Stimulated activated CD4-positive, alpha-beta T cell treated with anti-CD3 and anti-CD28 coated beads, Interleukin-4, amount 100 ng/mL, for 24 hours (primary cell): ENCODE results near the gene RASA3.
A peak's percentile ranks its signal among the peaks of the same experiment; 100 is the strongest.
"Not testable (repeated sequence)": the region's sequence is repeated elsewhere in the genome, so short reads cannot be mapped to it uniquely, and the experiment has no call there.

Source experiments
- DNase-seq: peaks from one replicate; pipeline ENCODE4 v3.0.0-alpha.2; 2020

The RASA3 gene

DNA sequence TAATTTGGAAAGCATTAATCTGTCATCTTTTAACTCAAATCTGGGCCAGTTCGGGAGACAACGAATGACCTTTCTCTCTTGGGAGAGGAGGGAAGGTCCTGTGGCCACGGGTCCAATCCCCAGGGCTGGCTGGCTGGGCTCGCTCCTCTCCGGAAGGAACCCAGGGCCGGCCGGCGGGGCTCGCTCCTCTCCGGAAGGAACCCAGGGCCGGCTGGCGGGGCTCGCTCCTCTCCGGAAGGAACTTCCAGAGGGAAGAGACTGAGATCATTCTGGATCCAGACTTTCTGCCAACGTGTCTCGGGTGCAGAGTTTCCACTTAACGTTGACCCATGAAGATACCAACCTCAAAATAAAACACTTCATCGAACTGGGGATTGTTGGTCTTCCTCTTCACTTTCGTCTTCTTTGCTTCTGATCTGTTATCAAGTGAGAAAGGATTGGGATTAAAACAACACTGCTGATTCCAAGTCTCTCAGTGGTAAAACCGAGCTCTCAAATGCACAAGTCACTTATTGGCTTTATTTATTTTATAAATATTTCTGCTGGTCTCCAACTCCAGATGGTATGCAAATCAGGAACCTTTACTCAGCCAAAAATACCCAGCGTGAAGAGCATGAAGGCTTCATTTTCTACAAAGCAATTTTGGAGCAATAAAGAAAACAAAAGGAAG is 105.2 kb downstream of the RASA3 start:
- DNase-seq: no peak

DNA sequence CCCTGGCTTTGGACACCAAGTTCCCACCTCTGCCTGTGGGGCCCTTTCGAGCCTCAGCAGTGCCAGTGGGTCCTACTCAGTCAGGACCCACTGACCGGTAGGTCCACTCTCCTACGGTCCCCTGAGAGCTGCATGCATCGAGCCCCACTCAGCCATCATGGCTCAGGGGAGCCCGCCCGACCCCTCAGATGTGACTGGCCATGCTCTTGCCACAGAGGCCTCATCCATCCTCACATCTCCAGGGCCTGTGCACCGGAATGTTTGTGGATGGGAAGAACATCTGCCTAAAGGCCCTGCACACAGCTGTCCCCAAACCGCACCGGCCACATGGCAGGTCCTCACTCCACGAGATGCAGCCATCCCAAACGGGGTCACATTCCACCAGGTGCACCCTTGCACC is 105.9 kb downstream of the RASA3 start:
- DNase-seq: no peak

DNA sequence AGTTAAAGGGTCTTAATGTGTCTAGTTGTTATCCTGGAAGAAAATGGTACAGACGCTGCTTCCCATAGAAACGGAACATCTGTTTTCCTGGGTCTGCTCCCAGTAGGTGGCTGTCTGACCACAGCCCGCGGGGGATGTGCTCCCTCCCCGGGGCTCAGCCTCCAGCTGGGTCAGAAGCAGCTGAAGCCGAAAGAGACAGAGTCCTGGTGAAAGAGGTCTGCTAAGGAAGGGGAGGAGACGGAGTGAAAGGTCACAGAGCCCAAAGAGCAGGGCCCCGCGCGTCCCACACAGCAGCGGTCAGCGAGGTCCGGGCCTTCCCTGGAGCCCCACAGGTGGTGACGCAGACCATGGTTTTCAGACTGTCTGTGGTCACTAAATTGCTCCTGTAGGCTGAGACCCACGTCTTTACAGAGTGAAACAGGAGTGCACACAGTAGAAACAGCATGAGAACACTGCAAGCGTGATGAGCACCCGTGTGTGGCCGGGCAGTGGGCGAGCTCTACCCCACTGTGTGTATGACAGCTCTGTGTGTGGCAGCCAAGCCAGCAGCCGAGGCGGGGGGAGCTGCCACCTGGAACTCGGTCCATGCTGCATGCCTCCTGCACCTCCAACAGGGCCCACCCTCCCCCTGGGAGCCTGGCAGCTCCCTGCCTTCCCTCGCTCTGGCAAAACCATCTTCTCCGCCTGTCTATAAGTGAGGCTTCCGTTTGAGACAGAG is 106.5 kb downstream of the RASA3 start:
- DNase-seq: no peak

- no peak for DNase-seq
Observed at GRCh38 chr13:114025405-114025713, 107.1 kb downstream of the RASA3 start.

DNA sequence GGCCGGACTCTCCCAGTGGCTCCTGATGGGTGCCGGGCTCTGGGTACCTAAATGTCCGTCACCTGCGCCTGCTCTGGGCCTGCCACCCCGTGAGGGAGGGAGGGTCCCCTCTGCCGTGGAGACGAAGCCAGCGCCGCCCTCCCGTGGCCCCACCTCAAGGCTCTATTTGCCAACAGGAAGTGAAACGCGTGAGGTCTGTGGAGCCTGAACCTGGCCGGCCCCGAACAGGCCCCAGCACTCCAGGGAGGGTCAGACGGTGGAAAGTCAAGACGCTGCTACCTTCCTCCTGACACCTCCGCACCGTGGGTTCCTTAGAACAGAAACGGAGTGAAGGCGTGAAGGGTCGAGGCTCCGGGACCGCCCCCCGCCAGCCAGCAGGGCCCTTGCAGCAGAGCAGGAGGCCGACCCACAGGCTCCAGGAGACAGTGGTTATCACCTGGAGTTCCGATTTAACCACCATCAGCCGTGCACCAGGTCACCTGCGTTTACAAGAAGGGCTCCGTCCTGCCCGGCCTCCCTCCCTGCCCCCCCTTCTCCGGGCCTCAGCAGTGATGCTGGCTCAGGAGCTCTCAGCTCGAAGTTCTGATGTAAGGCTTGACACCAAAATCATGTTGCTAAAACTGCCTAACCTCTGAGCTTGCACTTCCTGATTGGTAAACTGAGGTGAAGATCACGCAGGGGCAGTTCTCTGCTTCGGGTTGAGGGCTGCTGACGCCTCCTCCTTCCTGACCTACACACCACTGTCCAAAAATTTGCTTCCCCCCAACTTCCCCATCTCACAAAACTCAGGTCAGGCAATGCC is 107.6 kb downstream of the RASA3 start:
- DNase-seq: no peak

- DNase-seq: no peak
Observed at GRCh38 chr13:114023716-114024602, 108.5 kb downstream of the RASA3 start.

DNA sequence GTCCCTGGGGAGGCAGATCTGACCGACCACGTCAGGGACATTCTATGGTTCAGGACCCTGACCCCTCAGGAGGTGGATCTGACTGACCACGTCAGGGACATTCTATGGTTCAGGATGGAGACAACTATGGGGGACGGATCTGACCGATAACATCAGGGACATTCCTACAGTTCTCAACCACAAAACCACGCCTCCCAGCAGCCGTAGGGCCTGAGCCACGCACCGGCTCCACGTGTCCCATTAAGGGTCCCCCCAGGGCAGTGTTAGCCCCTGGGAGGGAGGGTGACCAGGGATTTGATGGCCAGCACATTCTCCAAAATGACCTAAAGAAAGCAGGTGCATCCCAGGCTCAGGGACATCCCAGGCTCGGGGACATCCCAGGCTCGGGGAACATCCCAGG is 109.5 kb downstream of the RASA3 start:
- no peak for DNase-seq

DNA sequence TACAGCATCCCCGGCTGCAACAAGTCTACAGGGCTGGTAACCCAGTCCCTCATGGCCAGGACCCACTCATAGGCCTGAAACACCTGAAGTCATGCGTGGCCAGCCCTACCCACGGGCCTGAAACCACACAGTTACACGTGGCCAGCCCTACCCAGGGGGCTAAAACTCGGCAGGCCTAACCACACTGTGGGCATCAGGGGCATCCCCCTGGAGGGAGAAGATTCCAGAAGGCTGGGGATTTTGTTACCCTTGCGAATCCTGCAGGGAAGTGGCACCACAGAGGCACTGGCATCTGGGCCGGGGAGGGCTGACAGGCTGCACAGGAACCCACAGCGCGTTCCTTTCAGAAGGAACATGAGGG is 110.1 kb downstream of the RASA3 start:
- no peak for DNase-seq

- no peak for DNase-seq
Observed at GRCh38 chr13:114021464-114022308, 110.7 kb downstream of the RASA3 start.

GRCh38 chr13:114020750-114021463 is 111.5 kb downstream of the RASA3 start:
- DNase-seq: no peak

DNA sequence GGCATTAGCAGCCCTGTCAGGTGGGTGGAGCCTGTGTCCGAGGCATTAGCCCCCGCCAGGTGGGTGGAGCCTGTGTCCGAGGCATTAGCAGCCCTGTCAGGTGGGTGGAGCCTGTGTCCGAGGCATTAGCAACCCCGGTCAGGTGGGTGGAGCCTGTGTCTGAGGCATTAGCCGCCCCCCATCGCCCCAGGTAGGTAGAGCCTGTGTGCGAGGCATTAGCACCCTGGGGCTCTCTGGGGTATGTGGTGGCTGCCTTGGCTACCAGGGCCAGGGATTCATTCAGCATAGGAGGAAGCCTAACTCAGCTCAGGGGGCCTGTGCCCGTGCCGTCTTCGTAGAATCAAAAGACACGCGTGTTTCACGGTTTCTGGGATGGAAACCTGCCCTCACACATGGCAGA is 112.3 kb downstream of the RASA3 start:
- not testable (repeated sequence) for DNase-seq

GRCh38 chr13:114019367-114019766 is 113.1 kb downstream of the RASA3 start:
- peak; percentile 49 for DNase-seq

- DNase-seq: no peak
Observed at GRCh38 chr13:114018461-114019055, 113.9 kb downstream of the RASA3 start.

DNA sequence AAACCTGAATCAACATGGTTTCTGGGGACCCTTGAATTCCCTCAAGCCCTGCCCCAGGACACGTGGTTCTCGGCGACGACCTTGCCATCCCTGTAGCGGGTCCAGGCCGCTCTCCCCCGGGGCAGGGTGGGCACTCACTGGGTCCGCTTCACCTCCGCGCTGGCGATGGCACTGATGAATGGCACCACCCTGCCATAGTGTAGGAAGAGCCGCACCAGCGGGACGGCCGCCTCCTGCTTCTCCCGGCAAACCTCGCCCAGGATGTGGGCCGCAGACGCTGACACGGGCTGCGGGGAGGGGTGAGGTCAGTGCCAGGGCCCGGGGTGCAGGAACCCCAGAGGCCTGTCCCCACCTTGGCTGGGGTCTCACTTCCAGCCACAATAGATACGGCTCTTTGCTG is 114.5 kb downstream of the RASA3 start:
- DNase-seq: no peak

DNA sequence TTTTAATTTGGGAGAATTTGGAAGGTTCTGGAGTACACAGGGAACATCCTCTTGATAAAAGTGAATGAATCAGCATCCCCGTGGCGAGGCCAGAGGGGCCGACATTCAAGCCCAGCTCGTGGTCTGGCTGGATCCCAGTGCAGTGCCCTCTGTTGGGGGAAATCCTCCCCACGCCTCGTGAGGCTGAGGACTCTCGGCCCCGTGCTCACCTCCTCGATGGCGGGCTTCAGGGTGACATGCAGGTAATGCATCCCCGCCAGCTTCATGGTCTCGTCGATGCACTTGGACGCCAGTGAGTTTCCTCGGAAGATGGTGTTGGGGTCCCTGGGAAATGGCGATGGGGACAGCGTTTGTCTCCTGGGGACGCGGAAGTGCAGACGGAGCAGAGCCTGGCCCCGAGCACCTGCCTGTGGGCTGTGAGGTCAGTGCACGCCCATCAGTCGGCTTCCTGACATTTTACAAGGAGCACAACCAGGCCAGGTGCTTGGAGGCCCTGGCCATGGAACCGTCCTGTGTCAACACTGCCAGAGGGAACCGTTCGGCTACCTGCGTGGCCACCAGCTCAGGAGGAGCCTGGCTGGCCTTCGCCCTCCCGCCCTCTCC is 115.3 kb downstream of the RASA3 start:
- no peak for DNase-seq

DNA sequence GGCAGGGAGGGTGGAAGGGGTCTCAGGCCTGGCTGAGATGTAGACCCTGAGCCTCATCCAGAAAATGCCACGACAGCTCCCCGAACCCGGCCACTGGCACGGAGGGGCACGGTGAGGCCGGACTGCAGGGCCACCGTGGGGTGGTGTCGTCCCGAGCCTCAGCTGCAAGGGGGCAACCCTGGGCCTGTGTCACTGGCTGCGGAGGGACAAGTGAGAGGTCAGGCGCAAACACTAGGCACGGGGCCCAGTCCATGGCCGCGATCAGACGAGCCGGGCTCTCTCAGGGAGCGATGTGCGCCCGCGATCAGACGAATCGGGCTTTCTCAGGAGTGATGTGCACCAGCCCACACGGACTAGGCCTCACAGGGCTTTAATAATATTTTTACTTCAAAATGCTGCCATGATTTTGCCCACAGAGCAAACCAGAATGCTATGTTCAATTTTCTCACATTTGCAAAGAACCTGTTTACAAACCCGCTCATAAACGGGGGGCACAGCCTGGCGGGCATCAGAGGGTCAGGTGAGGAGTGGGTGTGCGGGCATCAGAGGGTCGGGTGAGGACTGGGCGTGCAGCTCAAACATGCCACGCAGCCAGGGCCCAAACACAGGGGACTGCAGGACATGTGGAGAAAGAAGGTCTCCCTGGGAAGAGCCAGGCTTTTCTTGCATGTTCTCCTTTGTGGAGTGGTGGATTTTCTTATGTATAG is 115.9 kb downstream of the RASA3 start:
- no peak for DNase-seq

DNA sequence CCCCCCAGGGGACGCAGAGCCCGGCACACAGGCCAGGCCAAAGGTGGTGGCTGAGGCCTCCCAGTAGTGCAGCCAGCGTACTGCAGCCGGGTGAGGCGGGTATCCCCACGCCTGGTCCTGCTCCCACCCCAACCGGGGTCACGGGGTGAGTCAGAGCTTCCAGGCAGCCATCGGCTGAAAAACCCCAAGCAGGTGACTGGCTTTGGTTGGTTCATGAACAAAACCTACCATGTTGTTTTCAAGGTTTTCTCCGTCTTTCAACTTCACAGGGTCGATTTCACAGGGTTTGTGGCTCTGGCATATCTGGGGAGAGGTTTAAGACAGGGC is 116.5 kb downstream of the RASA3 start:
- no peak for DNase-seq

GRCh38 chr13:114015111-114015968 is 117.1 kb downstream of the RASA3 start:
- DNase-seq: no peak
